ENCODE results near the gene KCNH3. TPM values are rescaled to one million over a fixed set of nuclear protein-coding genes. Genes with fewer than 3 reads are reported as not detected.

KCNH3 gene
- total and polyA plus RNA-seq, 7 donors, result 0.04 to 0.32 (median 0.05) TPM; not detected in 3

GRCh38 chr12:49493900-49494299 lies 44.9 kb upstream of the KCNH3 start:
- no peak for TF ChIP-seq CTCF (IDR thresholded peaks at IDR 0.05)
- no peak for DNase-seq
- no peak overlapping the region for H3K27ac ChIP-seq
- intact Hi-C loops (cut with DNase I), result no loop called here
- no peaks in the 10 kb centered on the region for H3K9me3 ChIP-seq
- WGBS, 3 donors, result 50 to 98% (median 75%) methylated on average over 2 of the region's 2 CpGs
- H3K4me1 ChIP-seq, result no peaks in the 10 kb centered on the region
- no peaks in the 10 kb centered on the region for H3K27me3 ChIP-seq (ENCODE audit: insufficient read depth in 3 of 3, low read length in 2 of 3)
- no peak overlapping the region for H3K4me3 ChIP-seq
- H3K36me3 ChIP-seq (ENCODE audit: insufficient read depth in 1 of 2, low read depth in 1 of 2), result peaks cover 0 to 61% of the 10 kb centered on the region in 2 donors
- ATAC-seq, result no peak

- Histone ChIP-seq H3K4me1 (no peaks in the 10 kb centered on the region), H3K4me3 (no peak overlapping the region), H3K27me3 (ENCODE audit: insufficient read depth in 3 of 3, low read length in 2 of 3) (no peaks in the 10 kb centered on the region), H3K27ac (no peak overlapping the region), H3K36me3 (ENCODE audit: insufficient read depth in 1 of 2, low read depth in 1 of 2) (peaks cover 0 to 70% of the 10 kb centered on the region in 2 donors), H3K9me3 (no peaks in the 10 kb centered on the region)
- ATAC-seq, result no peak
- no peak for TF ChIP-seq CTCF (IDR thresholded peaks at IDR 0.05)
- no peak for DNase-seq
- 85 to 89% (median 86%) methylated on average over 10 of the region's 10 CpGs for WGBS, 3 donors
- intact Hi-C loops (cut with DNase I), result no loop called here
Observed at GRCh38 chr12:49496417-49497360, 42.1 kb upstream of the KCNH3 start.

GRCh38 chr12:49501895-49502294 lies 36.9 kb upstream of the KCNH3 start:
- intact Hi-C loops (cut with DNase I), result no loop called here
- Histone ChIP-seq H3K27ac (no peak overlapping the region), H3K9me3 (no peaks in the 10 kb centered on the region), H3K36me3 (ENCODE audit: insufficient read depth in 1 of 2, low read depth in 1 of 2) (peaks cover 0 to 44% of the 10 kb centered on the region in 2 donors), H3K4me3 (no peak overlapping the region), H3K4me1 (peaks cover 3% of the 10 kb centered on the region), H3K27me3 (ENCODE audit: insufficient read depth in 3 of 3, low read length in 2 of 3) (no peaks in the 10 kb centered on the region)
- TF ChIP-seq CTCF (IDR thresholded peaks at IDR 0.05), result no peak
- no peak for ATAC-seq
- WGBS, 3 donors, result 65 to 72% (median 67%) methylated on average over 1 of the region's 1 CpG
- no peak for DNase-seq

- Histone ChIP-seq H3K36me3 (ENCODE audit: insufficient read depth in 1 of 2, low read depth in 1 of 2) (peaks cover 0 to 41% of the 10 kb centered on the region in 2 donors), H3K9me3 (no peaks in the 10 kb centered on the region), H3K4me1 (peaks cover 3% of the 10 kb centered on the region), H3K27ac (no peak overlapping the region), H3K4me3 (no peak overlapping the region), H3K27me3 (ENCODE audit: insufficient read depth in 3 of 3, low read length in 2 of 3) (no peaks in the 10 kb centered on the region)
- ATAC-seq (no peak), DNase-seq (no peak)
- intact Hi-C loops (cut with DNase I), result no loop called here
- no peak for TF ChIP-seq CTCF (IDR thresholded peaks at IDR 0.05)
- 97 to 100% (median 100%) methylated on average over 1 of the region's 1 CpG for WGBS, 3 donors
Observed at GRCh38 chr12:49502590-49502989, 36.2 kb upstream of the KCNH3 start.
